ENCODE results near the gene GYS1. TPM values are rescaled to one million over a fixed set of nuclear protein-coding genes. Genes with fewer than 3 reads are reported as not detected.

Gene GYS1
- total RNA-seq, 4 donors from 2014 or later, result 26.4 to 42.0 (median 31.6) TPM

- H3K36me3 ChIP-seq, result peaks cover 8% of the 10 kb centered on the region
- no peaks in the 10 kb centered on the region for H3K9me3 ChIP-seq
- TF ChIP-seq POLR2A (IDR thresholded peaks at IDR 0.05) (no peak), POLR2AphosphoS5 (IDR thresholded peaks at IDR 0.05) (no peak), CTCF (IDR thresholded peaks at IDR 0.05) (peak in 1 of 2 donors; percentile 30), EP300 (IDR thresholded peaks at IDR 0.05) (no peak)
- H3K4me1 ChIP-seq, result peaks cover 15% of the 10 kb centered on the region
- H3K27ac ChIP-seq, result no peak overlapping the region
- no peak for DNase-seq (ENCODE audit: low spot score in 2 of 2)
- 84% methylated on average over 3 of the region's 5 CpGs for WGBS
- H3K4me3 ChIP-seq, result no peak overlapping the region
- no peaks in the 10 kb centered on the region for H3K27me3 ChIP-seq
These were observed 4.9 kb upstream of the GYS1 start for GRCh38 chr19:48997972-48998371.

- H3K36me3 ChIP-seq, result peaks cover 2% of the 10 kb centered on the region
- H3K9me3 ChIP-seq, result no peaks in the 10 kb centered on the region
- WGBS, result 0% methylated on average over 13 of the region's 13 CpGs
- H3K27ac ChIP-seq, result peak overlapping the region; percentile 95
- no peaks in the 10 kb centered on the region for H3K27me3 ChIP-seq
- TF ChIP-seq CTCF (IDR thresholded peaks at IDR 0.05), result no peak
- TF ChIP-seq POLR2A (IDR thresholded peaks at IDR 0.05), result no peak
- no peak for TF ChIP-seq POLR2AphosphoS5 (IDR thresholded peaks at IDR 0.05)
- TF ChIP-seq EP300 (IDR thresholded peaks at IDR 0.05), result no peak
- H3K4me1 ChIP-seq, result peaks cover 44% of the 10 kb centered on the region
- DNase-seq (ENCODE audit: low spot score in 2 of 2), result no peak
- peak overlapping the region; percentile 76 for H3K4me3 ChIP-seq
These were observed 902 bp upstream of the GYS1 start for GRCh38 chr19:48994035-48994386.

GRCh38 chr19:48992581-48993174 is 431 bp downstream of the GYS1 start:
- peak in 1 of 2 donors; percentile 81 for DNase-seq (ENCODE audit: low spot score in 2 of 2)
- no peak for TF ChIP-seq POLR2AphosphoS5 (IDR thresholded peaks at IDR 0.05)
- no peak for TF ChIP-seq CTCF (IDR thresholded peaks at IDR 0.05)
- TF ChIP-seq EP300 (IDR thresholded peaks at IDR 0.05), result no peak
- TF ChIP-seq POLR2A (IDR thresholded peaks at IDR 0.05), result no peak
- Histone ChIP-seq H3K4me1 (peaks cover 44% of the 10 kb centered on the region), H3K27ac (peak overlapping the region; percentile 95), H3K27me3 (no peaks in the 10 kb centered on the region), H3K9me3 (no peaks in the 10 kb centered on the region), H3K36me3 (peaks cover 15% of the 10 kb centered on the region), H3K4me3 (peak overlapping the region; percentile 76)
- 1% methylated on average over 17 of the region's 20 CpGs for WGBS

- Histone ChIP-seq H3K4me1 (peaks cover 44% of the 10 kb centered on the region), H3K4me3 (peak overlapping the region; percentile 76), H3K27ac (peak overlapping the region; percentile 95), H3K36me3 (peaks cover 21% of the 10 kb centered on the region), H3K27me3 (no peaks in the 10 kb centered on the region), H3K9me3 (no peaks in the 10 kb centered on the region)
- 8% methylated on average over 8 of the region's 8 CpGs for WGBS
- no peak for TF ChIP-seq EP300 (IDR thresholded peaks at IDR 0.05)
- no peak for TF ChIP-seq POLR2AphosphoS5 (IDR thresholded peaks at IDR 0.05)
- TF ChIP-seq CTCF (IDR thresholded peaks at IDR 0.05), result no peak
- TF ChIP-seq POLR2A (IDR thresholded peaks at IDR 0.05), result no peak
- DNase-seq (ENCODE audit: low spot score in 2 of 2), result no peak
These were observed 1.1 kb downstream of the GYS1 start for GRCh38 chr19:48991873-48992580.

GRCh38 chr19:48991011-48991609 is 2.0 kb downstream of the GYS1 start:
- Histone ChIP-seq H3K4me3 (peak overlapping the region; percentile 76), H3K27me3 (no peaks in the 10 kb centered on the region), H3K27ac (peak overlapping the region; percentile 95), H3K36me3 (peaks cover 25% of the 10 kb centered on the region), H3K4me1 (peaks cover 44% of the 10 kb centered on the region), H3K9me3 (no peaks in the 10 kb centered on the region)
- no peak for DNase-seq (ENCODE audit: low spot score in 2 of 2)
- WGBS, result 83% methylated on average over 20 of the region's 22 CpGs
- TF ChIP-seq POLR2A (IDR thresholded peaks at IDR 0.05), result no peak
- TF ChIP-seq POLR2AphosphoS5 (IDR thresholded peaks at IDR 0.05), result no peak
- no peak for TF ChIP-seq CTCF (IDR thresholded peaks at IDR 0.05)
- no peak for TF ChIP-seq EP300 (IDR thresholded peaks at IDR 0.05)

Data from suprapubic skin (tissue), 4 donors.